GM21528 (cell line): ENCODE results near the gene MDM2.

ENCODE experiments used
- ATAC-seq: cut with Tn5 transposase; IDR thresholded peaks from one replicate; pipeline ENCODE4 v1.9.1; 2021; ENCODE audit warnings: mild to moderate bottlenecking, moderate library complexity; ENCODE audit not compliant: unreplicated experiment, low FRiP score

The MDM2 gene

DNA sequence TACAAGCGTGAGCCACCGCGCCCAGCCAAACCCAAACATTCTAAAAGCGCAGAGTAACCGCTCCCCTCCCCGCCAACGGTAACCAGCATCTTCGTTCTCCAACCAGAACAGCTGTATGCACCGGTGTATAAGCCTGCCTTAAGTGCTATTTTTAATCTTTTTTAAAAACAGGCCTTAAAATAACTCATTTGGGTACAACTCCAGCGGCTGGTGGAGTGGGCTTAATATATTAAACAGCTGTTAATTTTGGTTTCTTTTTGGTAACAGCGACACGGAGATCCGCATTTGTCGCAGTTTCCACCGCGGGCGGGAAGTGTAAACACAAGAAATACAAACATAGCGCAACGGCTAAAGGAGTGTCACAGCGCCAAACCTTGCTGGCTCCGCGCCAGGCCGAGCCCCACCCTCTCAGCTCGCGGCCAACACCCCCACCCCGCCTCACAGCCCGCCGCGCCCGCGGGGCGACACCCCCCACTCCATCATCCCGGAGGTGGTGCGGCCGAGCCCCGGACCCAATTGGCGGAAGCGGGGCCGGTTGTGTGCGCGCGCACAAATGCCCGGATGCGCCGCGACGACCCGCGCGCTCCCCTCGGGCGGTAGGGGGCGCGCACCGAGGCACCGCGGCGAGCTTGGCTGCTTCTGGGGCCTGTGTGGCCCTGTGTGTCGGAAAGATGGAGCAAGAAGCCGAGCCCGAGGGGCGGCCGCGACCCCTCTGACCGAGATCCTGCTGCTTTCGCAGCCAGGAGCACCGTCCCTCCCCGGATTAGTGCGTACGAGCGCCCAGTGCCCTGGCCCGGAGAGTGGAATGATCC is at the start of gene MDM2:
MDM2 (plus strand) TSS at position 602 of the 812 bp plus-strand sequence. CDS start 301 bp downstream, outside the sequence.
- peak; percentile 77 for ATAC-seq

- ATAC-seq: no peak
Measured at GRCh38 chr12:68759852-68760251, 48.1 kb upstream of the MDM2 start.

DNA sequence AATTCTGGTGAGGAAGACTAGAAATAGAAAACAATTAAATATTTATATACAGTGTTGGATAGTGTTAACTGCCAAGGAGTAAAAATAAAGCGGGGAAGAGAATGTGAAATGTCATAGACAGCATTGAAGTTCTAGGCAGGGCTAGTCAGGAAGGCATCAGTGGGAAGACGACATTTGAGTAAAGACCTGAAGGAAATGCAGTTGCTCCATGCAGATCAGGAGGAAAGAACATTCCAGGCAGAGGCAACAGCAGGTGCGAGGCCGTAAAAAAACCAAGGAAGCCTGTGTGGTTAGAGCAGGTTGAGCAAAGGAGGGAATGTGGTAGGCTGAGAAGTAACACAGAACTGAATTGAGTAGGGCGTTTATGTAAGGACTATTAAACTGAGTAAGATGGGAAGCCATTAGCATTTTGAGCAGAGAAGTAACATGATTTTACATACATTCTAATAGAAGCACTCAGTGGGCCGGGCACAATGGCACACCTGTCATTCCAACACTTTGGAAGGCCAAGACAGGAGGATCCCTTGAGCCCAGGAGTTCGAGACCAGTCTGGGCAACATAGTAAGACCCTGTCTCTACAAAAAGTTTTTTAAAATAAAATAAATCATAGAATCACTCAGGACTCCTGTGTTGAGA is 47.1 kb upstream of the MDM2 start:
- ATAC-seq: no peak

DNA sequence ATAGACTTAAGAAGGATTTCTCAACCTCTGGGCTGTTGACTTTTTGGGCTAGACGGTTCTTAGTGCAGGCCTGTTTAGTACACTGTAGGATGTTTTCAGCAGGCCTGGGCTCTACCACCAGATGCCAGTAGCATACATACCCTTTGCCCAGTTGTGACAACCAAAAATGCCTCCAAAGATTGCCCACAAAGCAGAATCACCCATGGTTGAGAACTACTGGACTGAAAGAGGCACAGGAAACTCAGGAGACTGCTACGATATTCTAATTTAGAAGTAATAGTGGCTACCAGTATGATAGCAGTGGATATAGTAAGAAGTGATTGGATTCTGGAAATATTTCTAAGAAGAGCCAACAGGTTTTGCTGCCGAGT is 46.5 kb upstream of the MDM2 start:
- ATAC-seq: no peak

- ATAC-seq: no peak
Measured at GRCh38 chr12:68761901-68762630, 45.9 kb upstream of the MDM2 start.

DNA sequence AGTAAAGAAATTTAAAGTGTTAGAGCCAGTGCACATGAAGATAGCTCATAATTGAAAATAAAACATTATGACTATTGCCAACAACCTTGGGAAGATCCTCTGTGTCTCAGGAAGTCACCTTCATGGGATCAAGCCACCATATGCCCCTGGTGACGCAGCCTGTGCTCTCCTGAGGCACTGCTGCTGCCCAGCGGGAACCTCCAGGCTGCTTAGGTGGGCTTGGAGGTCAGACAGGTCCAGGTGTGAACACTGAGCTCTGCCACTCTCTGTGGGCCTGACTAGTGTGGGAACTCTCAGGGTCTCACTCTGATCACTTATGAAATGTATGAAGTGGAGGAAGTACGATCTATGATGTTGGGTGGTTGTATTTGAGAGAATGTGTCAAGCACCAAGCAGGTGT is 45.3 kb upstream of the MDM2 start:
- ATAC-seq: no peak

DNA sequence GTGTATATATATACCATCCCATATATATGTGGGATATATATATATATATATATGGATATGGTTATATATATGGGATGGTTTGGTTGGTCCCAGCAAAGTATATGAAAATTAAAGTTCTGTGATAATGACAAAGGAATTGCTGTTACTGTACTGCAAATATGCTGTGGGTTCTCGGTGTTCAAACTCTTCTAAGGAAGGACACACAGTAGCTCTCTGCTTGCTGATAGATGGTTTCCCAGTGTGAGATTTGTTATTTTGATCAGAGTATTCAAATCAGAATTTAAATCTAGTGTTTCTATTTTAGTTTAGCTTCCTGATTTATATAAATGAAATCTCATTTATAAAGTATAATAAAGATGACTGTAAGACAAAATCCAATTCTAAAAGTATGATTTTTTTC is 42.3 kb upstream of the MDM2 start:
- ATAC-seq: no peak

DNA sequence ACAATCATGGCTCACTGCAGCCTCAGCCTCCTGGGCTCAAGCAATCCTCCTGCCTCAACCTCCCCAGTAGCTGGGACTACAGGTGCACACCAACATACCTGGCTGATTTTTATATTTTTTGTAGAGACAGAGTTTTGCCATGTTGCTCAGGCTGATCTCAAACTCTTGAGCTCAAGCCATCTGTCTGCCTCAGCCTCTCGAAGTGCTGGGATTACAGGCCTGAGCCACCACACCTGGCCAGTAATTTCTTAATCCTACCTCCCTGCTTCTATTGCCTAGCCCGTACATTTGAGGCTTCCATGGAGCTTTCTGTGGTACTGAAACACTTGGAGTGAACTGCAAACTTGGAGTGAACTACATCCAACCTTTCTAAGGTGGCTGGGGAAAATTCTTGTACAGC is 41.3 kb upstream of the MDM2 start:
- ATAC-seq: no peak

DNA sequence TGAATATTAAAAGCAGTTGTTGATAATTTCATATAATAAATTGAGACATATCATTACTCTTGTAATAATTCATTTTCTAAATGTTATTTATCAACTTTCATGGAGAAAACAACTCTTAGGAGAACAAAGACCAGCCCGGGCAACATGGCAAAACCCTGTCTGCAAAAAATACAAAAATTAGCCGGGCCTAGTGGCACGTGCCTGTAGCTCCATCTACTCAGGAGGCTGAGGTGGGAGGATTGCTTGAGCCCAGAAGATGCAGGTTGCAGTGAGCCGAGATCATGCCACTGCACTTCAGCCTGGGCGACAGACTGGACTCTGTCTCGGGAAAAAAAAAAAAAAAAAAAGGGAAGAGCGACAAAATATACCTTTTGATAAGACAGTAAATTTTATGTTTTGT is 40.8 kb upstream of the MDM2 start:
- no peak for ATAC-seq

- no peak for ATAC-seq
Measured at GRCh38 chr12:68768431-68768939, 39.5 kb upstream of the MDM2 start.

DNA sequence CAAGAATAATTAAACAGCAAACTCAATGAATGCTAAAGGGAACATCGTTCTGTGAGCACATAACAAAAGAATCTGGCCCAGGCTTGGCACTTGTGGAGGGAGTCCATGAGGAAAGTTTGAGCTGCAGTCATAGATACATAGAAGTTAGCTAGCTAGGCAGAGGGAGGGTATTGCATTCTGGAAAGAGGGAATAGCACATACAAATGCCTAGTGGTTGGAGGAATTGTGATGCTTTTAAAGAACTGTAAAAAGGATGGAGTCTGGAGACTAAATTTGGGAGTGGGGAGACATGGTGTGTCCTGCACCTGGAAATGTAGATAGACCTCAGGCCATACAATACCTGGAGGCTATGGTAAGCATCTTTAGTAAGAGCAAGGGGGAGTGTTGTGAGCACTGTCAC is 38.0 kb upstream of the MDM2 start:
- no peak for ATAC-seq

GRCh38 chr12:68771223-68771925 is 36.6 kb upstream of the MDM2 start:
- ATAC-seq: no peak

- ATAC-seq: no peak
Measured at GRCh38 chr12:68772714-68773113, 35.3 kb upstream of the MDM2 start.

- ATAC-seq: no peak
Measured at GRCh38 chr12:68773582-68773981, 34.4 kb upstream of the MDM2 start.

DNA sequence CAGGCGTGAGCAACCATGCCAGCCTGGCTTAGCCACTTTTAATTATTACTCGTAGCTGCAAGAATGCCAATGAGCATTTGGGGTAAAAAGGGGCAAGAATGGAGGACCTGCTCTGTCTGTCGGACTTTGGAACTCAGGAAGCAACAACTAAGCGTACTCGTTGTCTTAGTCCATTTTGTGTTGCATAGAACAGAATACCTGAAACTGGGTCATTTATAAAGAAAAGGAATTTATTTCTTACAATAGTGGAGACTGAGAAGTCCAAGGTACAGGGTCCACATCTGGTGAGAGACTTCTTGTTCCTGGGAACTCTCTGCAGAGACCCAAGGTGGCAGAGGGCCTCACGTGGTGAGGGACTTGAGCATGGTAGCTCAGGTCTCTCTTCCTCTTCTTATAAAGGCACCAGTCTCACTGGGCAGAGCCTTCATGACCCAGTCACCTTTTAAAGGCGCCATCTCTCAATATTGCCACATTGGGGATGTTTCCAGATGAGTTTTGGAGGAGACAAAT is 32.8 kb upstream of the MDM2 start:
- no peak for ATAC-seq

- no peak for ATAC-seq
Measured at GRCh38 chr12:68776976-68777610, 30.9 kb upstream of the MDM2 start.

- no peak for ATAC-seq
Measured at GRCh38 chr12:68779280-68779679, 28.7 kb upstream of the MDM2 start.

DNA sequence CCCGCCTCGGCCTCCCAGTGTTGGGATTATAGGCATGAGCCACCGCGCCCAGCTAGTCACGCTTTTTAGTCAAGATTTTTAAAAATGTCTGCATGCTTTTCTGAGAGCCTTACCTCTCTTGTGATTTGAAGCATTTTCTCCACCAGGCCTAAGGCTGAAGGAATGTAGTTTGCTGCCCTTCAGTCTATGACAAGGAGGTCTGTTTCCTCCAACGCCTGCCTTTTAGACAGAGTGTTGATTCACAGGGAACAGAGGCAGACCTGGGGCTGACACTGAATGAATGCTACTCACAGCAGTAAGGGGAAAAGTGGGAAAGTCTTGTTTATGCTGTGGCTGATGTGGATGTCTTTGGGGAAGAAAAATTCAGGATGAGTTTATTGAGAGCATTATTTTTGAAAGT is 27.2 kb upstream of the MDM2 start:
- ATAC-seq: no peak

- ATAC-seq: no peak
Measured at GRCh38 chr12:68781728-68782127, 26.2 kb upstream of the MDM2 start.

- ATAC-seq: no peak
Measured at GRCh38 chr12:68784015-68784414, 24.0 kb upstream of the MDM2 start.
